ENCODE data around the gene BNC2.

The BNC2 gene

GRCh38 chr9:16653491-16654399 lies 216.7 kb downstream of the BNC2 start:
- TF ChIP-seq, protein P1, sequence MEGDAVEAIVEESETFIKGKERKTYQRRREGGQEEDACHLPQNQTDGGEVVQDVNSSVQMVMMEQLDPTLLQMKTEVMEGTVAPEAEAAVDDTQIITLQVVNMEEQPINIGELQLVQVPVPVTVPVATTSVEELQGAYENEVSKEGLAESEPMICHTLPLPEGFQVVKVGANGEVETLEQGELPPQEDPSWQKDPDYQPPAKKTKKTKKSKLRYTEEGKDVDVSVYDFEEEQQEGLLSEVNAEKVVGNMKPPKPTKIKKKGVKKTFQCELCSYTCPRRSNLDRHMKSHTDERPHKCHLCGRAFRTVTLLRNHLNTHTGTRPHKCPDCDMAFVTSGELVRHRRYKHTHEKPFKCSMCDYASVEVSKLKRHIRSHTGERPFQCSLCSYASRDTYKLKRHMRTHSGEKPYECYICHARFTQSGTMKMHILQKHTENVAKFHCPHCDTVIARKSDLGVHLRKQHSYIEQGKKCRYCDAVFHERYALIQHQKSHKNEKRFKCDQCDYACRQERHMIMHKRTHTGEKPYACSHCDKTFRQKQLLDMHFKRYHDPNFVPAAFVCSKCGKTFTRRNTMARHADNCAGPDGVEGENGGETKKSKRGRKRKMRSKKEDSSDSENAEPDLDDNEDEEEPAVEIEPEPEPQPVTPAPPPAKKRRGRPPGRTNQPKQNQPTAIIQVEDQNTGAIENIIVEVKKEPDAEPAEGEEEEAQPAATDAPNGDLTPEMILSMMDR (IDR thresholded peaks at IDR 0.05; ENCODE audit: low read depth, low read length), result no peak
- H3K4me3 ChIP-seq (ENCODE audit: low read depth, low read length), result peak overlapping the region; percentile 57

GRCh38 chr9:16652582-16652981 lies 217.9 kb downstream of the BNC2 start:
- H3K4me3 ChIP-seq (ENCODE audit: low read depth, low read length), result peak overlapping the region; percentile 34

DNA sequence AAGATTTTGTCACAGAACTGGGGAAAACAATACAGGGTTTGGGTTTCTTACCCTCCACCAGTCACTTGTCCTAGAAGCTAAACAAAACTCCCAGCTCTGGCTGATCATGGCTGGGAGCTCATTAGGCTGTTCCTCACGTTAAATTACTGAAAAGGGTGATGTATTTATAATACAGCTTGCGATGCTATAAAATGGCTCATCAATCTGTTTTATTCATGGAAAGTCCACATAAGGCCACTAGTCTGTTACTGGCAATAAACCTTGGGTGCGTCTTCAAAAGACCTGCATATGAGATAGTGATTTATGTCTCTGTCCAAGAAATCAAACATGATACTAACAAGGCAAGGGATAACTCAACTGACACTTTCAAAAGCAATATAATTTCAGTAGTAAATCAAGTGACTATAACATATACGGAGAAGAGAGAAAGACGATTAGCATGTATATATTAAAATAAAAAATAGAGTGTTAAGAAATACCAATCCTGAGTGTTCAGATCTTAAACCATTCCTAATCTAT lies 219.0 kb downstream of the BNC2 start:
- TF ChIP-seq, protein P1 (IDR thresholded peaks at IDR 0.05; ENCODE audit: low read depth, low read length), result no peak
- H3K4me3 ChIP-seq (ENCODE audit: low read depth, low read length), result no peak overlapping the region

More at GRCh38 chr9:16652582-16652981, 217.9 kb downstream of the BNC2 start:
- TF ChIP-seq, protein P1 (IDR thresholded peaks at IDR 0.05; ENCODE audit: low read depth, low read length), result no peak

DNA sequence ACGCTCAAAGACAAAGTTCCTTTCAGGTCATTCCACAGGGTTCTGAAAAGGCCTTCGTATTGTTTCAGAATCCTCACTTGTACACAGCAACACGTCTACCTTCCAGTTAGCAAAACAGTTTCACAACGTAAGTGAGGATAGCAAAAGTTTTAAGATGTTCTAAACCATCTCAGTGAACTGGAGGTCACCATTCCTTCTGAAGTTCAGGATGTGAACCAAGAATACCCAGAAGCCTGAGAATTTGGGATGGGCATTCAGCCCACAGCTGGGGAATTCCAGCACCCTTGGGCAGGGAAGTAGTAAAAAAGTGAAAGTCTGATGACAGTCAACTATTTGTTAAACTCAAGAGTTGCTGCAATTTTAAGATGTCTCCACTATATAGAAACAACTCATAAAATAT lies 224.5 kb downstream of the BNC2 start:
- no peak overlapping the region for H3K4me3 ChIP-seq (ENCODE audit: low read depth, low read length)
- TF ChIP-seq, protein P1 (IDR thresholded peaks at IDR 0.05; ENCODE audit: low read depth, low read length), result no peak

DNA sequence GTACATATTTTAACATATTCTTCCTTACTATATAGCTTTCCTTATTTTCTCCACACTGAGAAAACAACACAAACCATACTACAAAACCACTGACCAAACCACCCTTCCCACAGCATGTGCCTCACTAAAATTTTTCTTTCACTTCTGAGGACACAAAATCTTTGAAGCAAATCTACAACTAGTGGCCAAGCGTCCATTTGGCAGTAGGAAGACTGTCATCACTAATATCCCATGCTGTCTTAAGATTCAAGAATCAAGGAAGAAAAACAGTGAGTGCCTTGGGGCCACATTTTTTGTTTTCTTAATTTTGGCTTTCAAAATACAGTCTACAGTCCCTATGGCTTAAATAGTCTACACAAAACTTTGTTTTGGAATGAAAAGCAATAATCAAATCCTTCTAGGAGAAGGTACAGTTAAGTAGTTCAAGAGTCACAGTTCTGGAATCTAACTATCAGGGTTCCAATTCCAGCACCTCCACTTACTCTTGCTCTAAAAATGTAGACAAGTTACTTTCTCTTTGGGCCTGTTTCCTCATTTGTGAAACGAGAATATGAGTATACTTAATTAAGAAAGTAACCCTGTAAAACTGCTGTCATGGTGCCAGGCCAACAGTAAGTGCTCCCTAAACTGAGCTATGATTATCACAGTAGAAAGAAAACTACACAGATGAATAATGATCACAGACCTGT lies 227.9 kb downstream of the BNC2 start:
- TF ChIP-seq, protein P1 (IDR thresholded peaks at IDR 0.05; ENCODE audit: low read depth, low read length), result no peak
- H3K4me3 ChIP-seq (ENCODE audit: low read depth, low read length), result no peak overlapping the region

DNA sequence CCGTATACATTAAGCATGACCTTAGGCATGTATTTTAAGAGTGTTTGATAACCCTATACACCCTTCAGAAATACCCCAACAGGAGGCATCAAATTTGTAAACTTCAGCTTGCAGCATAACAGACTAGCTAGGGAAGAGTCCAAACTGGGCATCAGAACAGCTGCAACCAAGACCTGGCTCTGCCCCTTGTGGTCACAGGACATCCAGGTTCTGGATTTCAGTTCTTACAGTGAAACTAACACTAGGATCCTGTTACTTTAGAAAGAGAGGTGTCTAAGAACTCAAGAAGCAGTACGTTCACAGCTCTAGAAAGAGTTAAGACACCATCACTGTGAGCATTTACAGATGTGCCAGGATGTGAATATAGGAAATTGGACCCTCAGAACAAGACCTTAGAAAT lies 229.8 kb downstream of the BNC2 start:
- TF ChIP-seq, protein P1 (IDR thresholded peaks at IDR 0.05; ENCODE audit: low read depth, low read length), result no peak
- H3K4me3 ChIP-seq (ENCODE audit: low read depth, low read length), result no peak overlapping the region

GRCh38 chr9:16639644-16640043 lies 230.8 kb downstream of the BNC2 start:
- TF ChIP-seq, protein P1 (IDR thresholded peaks at IDR 0.05; ENCODE audit: low read depth, low read length), result no peak
- H3K4me3 ChIP-seq (ENCODE audit: low read depth, low read length), result no peak overlapping the region
